ENCODE results near the gene AFF1. TPM values are rescaled to one million over a fixed set of nuclear protein-coding genes. Genes with fewer than 3 reads are reported as not detected.
A peak's percentile ranks its signal among the peaks of the same experiment; 100 is the strongest.
"Not testable (repeated sequence)": the region's sequence is repeated elsewhere in the genome, so short reads cannot be mapped to it uniquely, and the experiment has no call there.

The AFF1 gene
- total RNA-seq, 1 donor from 2014 or later, result 89.3 TPM

- H3K27me3 Mint-ChIP-seq, result no peaks in the 10 kb centered on the region
- H3K4me1 Mint-ChIP-seq (ENCODE audit: low read depth), result peaks cover 13% of the 10 kb centered on the region
- DNase-seq (ENCODE audit: low spot score, unreplicated experiment), result no peak
- H3K27ac Mint-ChIP-seq, result peak overlapping the region; percentile 7
- H3K4me3 Mint-ChIP-seq (ENCODE audit: low read depth), result no peak overlapping the region
- no peak for TF ChIP-seq CTCF (IDR thresholded peaks at IDR 0.05; ENCODE audit: unreplicated experiment)
- no peaks in the 10 kb centered on the region for H3K9me3 Mint-ChIP-seq (ENCODE audit: low read depth)
- peaks cover 4% of the 10 kb centered on the region for H3K36me3 Mint-ChIP-seq (ENCODE audit: insufficient read depth)
Measured at GRCh38 chr4:86978709-86979108, 43.9 kb downstream of the AFF1 start.

GRCh38 chr4:86980230-86980629 is 45.4 kb downstream of the AFF1 start:
- TF ChIP-seq CTCF (IDR thresholded peaks at IDR 0.05; ENCODE audit: unreplicated experiment), result no peak
- Mint-ChIP-seq H3K9me3 (ENCODE audit: low read depth) (no peaks in the 10 kb centered on the region), H3K27ac (no peak overlapping the region), H3K27me3 (no peaks in the 10 kb centered on the region), H3K36me3 (ENCODE audit: insufficient read depth) (peaks cover 4% of the 10 kb centered on the region), H3K4me1 (ENCODE audit: low read depth) (peaks cover 10% of the 10 kb centered on the region), H3K4me3 (ENCODE audit: low read depth) (no peak overlapping the region)
- no peak for DNase-seq (ENCODE audit: low spot score, unreplicated experiment)

GRCh38 chr4:86981789-86982188 is 47.0 kb downstream of the AFF1 start:
- H3K36me3 Mint-ChIP-seq (ENCODE audit: insufficient read depth), result peaks cover 4% of the 10 kb centered on the region
- no peaks in the 10 kb centered on the region for H3K9me3 Mint-ChIP-seq (ENCODE audit: low read depth)

GRCh38 chr4:86985852-86986251 is 51.0 kb downstream of the AFF1 start:
- H3K36me3 Mint-ChIP-seq (ENCODE audit: insufficient read depth), result peaks cover 20% of the 10 kb centered on the region
- not testable (repeated sequence) for H3K4me1 Mint-ChIP-seq (ENCODE audit: low read depth); H3K27me3 Mint-ChIP-seq; DNase-seq (ENCODE audit: low spot score, unreplicated experiment); H3K4me3 Mint-ChIP-seq (ENCODE audit: low read depth); H3K27ac Mint-ChIP-seq
- peaks cover 13% of the 10 kb centered on the region for H3K9me3 Mint-ChIP-seq (ENCODE audit: low read depth)

More at GRCh38 chr4:86981789-86982188, 47.0 kb downstream of the AFF1 start:
- no peak for DNase-seq (ENCODE audit: low spot score, unreplicated experiment)
- H3K4me3 Mint-ChIP-seq (ENCODE audit: low read depth), result no peak overlapping the region
- no peak for TF ChIP-seq CTCF (IDR thresholded peaks at IDR 0.05; ENCODE audit: unreplicated experiment)
- H3K27me3 Mint-ChIP-seq, result no peaks in the 10 kb centered on the region
- H3K27ac Mint-ChIP-seq, result no peak overlapping the region
- H3K4me1 Mint-ChIP-seq (ENCODE audit: low read depth), result peaks cover 10% of the 10 kb centered on the region

GRCh38 chr4:86989658-86990057 is 54.8 kb downstream of the AFF1 start:
- not testable (repeated sequence) for H3K27me3 Mint-ChIP-seq; H3K4me1 Mint-ChIP-seq (ENCODE audit: low read depth); DNase-seq (ENCODE audit: low spot score, unreplicated experiment); H3K4me3 Mint-ChIP-seq (ENCODE audit: low read depth)
- H3K36me3 Mint-ChIP-seq (ENCODE audit: insufficient read depth), result peaks cover 18% of the 10 kb centered on the region
- peaks cover 15% of the 10 kb centered on the region for H3K9me3 Mint-ChIP-seq (ENCODE audit: low read depth)
- peak overlapping the region; percentile 84 for H3K27ac Mint-ChIP-seq

GRCh38 chr4:86990510-86990909 is 55.7 kb downstream of the AFF1 start:
- Mint-ChIP-seq H3K4me1 (ENCODE audit: low read depth) (peaks cover 4% of the 10 kb centered on the region), H3K4me3 (ENCODE audit: low read depth) (no peak overlapping the region), H3K27me3 (no peaks in the 10 kb centered on the region), H3K9me3 (ENCODE audit: low read depth) (peaks cover 16% of the 10 kb centered on the region), H3K27ac (no peak overlapping the region), H3K36me3 (ENCODE audit: insufficient read depth) (peaks cover 19% of the 10 kb centered on the region)
- TF ChIP-seq CTCF (IDR thresholded peaks at IDR 0.05; ENCODE audit: unreplicated experiment), result no peak
- DNase-seq (ENCODE audit: low spot score, unreplicated experiment), result no peak

Data from progenitor cell of endocrine pancreas (in vitro differentiated cells).